CD4-positive, alpha-beta T cell treated with Interleukin-17A for 1 hour (primary cell): ENCODE data around the gene TTC23.

Source experiments
- DNase-seq: peaks from one replicate; pipeline ENCODE4 v3.0.0-alpha.2; 2020

TTC23 gene

GRCh38 chr15:99099661-99100060, 149.7 kb downstream of the TTC23 start:
- DNase-seq = no peak

- no peak for DNase-seq
Measured at GRCh38 chr15:99098991-99099390, 150.4 kb downstream of the TTC23 start.

DNA sequence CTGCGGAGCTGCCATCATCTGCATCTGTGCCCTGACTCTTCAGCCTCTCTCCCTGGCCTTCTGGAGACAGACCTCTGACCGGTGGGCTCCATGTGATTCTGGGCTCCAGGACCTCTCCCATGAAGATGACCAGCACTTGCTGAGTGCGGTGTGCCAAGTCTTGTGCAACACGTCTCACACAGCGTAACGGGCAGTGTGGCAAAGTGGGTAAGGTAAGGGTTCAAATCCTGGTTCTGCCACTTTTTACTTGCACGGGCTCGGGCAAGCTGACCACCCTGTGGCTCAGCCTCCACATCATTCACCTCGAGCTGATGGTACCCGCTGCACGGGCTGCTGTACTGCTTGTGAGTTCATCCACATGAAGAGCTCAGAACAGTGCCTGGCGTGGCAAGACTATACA, 151.0 kb downstream of the TTC23 start:
- DNase-seq = no peak

GRCh38 chr15:99097441-99098410, 151.7 kb downstream of the TTC23 start:
- no peak for DNase-seq

DNA sequence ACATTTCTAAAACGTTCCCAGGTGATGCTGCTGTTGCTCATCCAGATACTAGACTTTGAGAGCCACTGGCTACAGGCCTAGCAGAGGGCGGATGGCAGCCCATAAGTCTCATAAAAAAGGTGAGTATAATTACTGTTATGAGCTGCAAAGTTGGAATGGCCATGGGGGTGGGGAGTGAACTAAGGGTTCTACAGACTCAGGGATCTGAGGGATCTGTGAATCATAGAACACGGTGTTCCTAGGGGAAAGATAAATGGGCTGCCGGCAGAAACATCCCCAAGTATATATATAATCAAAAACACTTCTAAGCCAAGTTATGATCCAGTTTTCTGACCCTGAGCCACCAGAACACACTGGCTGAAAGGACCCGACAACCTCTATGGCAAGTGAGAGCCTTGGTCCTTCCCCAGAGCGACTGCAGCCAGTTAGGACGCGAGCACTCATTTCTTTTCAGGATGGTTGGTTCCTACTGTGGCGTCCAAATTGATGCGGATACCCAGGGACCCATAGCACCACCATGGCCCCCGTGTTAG, 152.4 kb downstream of the TTC23 start:
- DNase-seq = no peak

- no peak for DNase-seq
Measured at GRCh38 chr15:99096173-99096893, 153.0 kb downstream of the TTC23 start.

DNA sequence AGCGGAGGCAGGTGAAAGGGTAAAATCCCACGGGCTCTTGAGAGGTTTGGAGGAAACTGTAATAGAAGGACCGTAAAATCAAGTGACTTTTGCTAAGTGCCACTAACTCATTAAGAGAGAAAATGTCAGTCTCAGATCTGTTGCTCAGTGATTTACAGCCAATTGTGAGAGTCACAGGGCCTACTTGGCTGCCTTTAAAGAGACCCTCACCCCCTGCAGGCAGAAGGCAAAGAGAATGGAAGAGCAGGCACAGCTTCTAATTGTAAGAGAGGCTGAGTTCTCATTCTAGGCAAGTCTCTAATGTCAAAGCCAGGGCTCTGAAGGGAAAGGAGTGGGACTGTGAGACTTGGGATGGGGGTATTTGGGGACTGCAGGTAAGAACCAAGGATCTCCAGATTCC, 153.8 kb downstream of the TTC23 start:
- no peak for DNase-seq

DNA sequence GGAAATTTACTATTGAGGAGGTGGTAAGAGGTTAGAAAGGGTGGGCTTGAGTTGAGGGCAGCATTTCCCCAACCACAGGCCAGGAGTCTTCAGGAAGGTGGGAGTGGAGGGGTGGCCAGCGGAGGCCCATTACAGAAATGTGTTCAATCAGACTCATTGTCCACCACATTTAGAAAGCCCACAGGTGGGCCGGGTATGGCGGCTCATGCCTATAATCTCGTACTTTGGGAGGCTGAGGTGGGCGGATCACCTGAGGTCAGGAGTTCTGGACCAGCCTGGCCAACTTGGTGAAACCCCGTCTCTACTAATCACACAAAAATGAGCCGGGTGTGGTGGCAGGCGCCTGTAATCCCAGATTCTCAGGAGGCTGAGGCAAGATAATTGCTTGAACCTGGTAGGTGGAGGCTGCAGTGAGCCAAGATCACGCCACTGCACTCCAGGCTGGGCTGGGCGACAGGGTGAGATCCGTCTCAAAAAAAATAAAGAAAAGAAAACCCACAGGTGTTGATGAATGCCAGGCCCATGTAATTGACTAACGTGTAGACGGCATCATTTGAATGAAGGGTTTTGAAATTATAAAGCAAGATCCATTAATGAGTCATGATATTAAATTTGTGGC, 156.7 kb downstream of the TTC23 start:
- DNase-seq = no peak

DNA sequence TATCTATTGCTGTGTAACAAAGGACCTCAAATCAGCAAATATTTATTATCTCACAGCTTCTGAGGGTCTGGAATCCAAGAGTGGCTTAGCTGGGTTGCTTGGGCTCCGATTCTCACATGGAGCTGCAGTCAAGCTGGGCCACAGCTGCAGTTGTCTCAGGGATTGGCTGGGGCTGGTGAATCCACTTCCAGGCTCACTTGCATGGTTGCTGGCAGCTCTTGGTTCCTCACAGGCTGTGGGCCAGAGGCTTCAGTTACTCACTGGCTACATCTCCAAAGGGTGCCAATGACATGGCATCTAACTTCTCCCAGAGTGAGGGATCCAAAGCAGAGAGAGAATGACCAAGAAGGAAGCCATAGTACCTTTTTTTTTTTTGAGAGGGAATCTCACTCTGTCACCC, 158.4 kb downstream of the TTC23 start:
- DNase-seq = no peak

- no peak for DNase-seq
Measured at GRCh38 chr15:99090011-99090699, 159.2 kb downstream of the TTC23 start.

DNA sequence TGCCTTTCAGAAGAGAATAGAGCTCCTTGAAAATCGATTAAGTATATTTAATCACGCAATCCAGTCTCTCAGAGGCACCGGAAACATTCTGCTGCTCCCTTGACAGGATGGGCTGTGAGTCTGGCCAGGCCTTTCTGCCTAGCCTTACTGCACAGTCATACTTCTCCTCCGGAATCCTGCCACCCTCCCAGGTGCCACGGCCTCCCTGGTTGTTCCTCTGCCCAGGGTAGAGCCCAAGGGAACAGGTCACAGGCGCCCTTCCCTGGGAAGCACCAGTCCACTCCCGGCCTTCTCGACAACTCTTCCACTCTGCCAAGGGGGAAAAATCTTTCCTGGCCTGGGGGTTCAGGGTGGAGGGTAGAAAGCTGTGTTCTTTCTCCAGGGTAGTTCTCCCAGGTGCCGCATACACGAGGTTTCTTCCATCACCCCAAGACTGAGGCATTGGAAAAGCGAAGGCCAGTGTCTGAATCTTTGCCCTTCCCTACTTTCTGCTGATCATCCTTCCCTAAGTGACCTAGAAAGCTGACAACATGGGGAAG, 161.9 kb downstream of the TTC23 start:
- DNase-seq = no peak

- DNase-seq = no peak
Measured at GRCh38 chr15:99086327-99086667, 163.1 kb downstream of the TTC23 start.
